NCI-H2171 (cell line): ENCODE results near the gene OR6K3.
"Not testable (repeated sequence)": the region's sequence is repeated elsewhere in the genome, so short reads cannot be mapped to it uniquely, and the experiment has no call there.

Source experiments
- DNase-seq: peaks from one replicate; lab custom pipeline; 2025; lab: John Stamatoyannopoulos, UW

OR6K3 gene, protein sequence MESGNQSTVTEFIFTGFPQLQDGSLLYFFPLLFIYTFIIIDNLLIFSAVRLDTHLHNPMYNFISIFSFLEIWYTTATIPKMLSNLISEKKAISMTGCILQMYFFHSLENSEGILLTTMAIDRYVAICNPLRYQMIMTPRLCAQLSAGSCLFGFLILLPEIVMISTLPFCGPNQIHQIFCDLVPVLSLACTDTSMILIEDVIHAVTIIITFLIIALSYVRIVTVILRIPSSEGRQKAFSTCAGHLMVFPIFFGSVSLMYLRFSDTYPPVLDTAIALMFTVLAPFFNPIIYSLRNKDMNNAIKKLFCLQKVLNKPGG

DNA sequence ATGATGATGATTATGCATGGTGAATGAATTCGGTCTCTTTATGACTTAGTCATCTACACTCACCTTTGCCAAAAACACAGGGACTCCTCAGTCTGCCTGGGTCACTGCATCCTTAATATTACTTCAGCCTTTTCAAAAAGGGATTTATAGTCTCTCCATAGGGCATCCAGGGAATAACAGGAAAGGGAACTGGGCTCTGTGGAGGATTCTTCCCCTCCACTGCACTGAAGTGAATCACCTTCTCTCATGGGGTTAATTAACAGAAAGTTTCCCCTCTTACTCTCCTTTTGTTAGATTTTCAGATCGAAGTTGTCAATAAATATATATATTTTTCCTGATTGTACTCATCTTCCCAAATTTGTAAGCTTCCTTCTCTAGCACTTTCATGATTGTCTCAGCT lies at the start of gene OR6K3:
OR6K3 (minus strand) TSS at position 101 of the 400 bp plus-strand sequence. CDS start 2,605 bp downstream, outside the sequence.
- no peak for DNase-seq

DNA sequence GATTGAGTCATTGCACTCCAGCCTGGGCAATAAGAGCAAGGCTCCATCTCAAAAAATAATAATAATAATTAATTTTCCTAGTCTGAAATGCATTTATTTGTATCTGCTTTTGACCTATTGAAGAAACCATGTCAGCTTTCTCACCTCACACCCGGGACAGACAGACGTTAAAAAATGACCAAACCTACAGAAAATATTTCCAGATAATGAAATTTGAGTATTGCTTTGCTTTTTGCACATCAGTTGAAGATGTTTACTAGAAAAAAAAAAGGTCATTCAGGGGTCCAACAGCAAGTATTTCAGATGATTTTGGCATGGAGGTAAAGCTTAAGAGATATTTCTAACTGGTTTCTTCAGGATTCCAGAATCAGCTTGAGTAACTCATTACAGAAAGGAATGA lies 33.9 kb upstream of the OR6K3 start, which contains the start of gene OR6K6:
OR6K6 (plus strand) TSS at position 301 of the 400 bp plus-strand sequence. CDS start 168 bp downstream, outside the sequence.
- no peak for DNase-seq

- no peak for DNase-seq
Measured at GRCh38 chr1:158752155-158752712, 31.7 kb upstream of the OR6K3 start.

GRCh38 chr1:158735848-158736247 lies 15.3 kb upstream of the OR6K3 start:
- no peak for DNase-seq

GRCh38 chr1:158732524-158732923 lies 12.0 kb upstream of the OR6K3 start:
- no peak for DNase-seq

DNA sequence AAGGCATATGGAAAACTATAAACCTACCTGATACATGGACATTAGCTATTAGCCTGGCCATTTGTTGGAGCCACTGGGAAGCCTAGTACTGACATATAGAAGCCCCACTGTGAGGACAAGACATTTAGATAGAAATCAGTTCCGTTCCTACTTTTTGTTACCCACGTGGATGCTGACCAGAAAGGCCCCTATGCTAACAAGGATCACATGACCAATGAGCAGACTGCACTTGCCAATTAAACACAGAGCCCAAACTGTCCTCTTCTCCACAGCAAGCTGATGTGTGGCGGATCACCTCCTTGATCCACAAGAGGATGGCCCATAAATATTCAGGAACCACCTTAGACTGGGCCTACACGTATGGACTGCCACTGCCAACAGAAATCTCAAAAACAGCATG lies 11.2 kb upstream of the OR6K3 start:
- DNase-seq: no peak

GRCh38 chr1:158730453-158730852 lies 9.9 kb upstream of the OR6K3 start:
- DNase-seq: no peak

DNA sequence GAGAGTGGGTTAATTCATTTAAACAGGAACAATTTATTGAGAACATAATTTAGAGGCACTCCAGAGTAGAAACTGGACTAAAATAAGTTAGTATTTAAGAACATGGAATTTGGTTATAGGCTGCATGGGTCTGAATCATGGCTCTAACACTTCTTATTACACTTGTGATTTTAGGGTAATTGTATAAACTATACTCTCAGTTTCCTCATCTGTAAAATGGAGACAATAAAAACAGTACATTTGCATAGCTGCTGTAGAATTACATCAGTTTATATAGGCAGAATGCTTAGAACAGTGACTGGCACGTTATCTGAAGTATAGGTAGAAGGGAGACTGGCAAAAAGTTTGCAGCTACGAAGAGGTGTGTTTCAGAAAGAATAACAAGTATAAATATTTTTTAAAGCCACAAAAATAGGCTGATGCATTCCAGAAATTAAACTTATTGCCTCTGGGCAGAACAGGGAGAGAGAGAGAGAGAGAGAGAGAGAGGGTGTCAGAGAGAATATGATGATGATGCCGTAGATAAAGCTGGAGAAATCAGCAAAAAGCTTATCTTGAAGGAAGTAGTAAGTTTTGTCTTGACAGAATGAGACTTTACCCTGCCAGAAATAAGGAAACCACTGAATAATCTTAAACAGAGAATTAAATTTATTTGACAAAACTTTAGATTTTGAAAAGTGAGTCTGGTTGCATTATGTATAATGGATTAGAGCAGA lies 8.1 kb upstream of the OR6K3 start:
- no peak for DNase-seq

DNA sequence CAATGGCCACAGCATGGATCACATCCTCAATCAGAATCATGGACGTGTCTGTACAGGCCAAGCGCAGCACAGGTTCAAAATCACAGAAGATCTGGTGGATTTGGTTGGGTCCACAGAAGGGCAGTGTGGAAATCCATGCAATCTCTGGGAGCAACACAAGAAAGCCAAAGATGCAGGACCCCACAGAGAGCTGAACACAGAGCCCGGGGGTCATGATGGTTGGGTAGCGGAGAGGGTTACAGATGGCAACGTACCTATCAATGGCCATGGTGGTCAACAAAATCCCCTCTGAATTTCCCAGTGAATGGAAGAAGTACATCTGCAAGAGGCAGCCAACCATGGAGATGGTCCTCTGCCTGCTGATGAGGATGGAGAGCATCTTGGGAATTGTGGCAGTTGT lies 3.9 kb upstream of the OR6K3 start:
- DNase-seq: no peak

- DNase-seq: no peak
Measured at GRCh38 chr1:158719664-158720063, 856 bp downstream of the OR6K3 start.

DNA sequence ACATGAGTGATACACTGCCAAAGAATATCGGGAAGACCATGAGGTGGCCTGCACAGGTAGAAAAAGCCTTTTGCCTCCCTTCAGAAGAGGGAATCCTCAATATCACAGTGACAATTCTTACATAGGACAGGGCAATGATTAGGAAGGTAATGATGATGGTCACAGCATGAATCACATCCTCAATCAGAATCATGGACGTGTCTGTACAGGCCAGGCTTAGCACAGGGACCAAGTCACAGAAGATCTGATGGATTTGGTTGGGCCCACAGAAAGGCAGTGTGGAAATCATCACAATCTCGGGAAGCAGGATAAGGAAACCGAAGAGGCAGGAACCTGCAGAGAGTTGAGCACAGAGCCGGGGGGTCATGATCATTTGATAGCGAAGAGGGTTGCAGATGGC lies 3.2 kb downstream of the OR6K3 start:
- no peak for DNase-seq

GRCh38 chr1:158716335-158716734 lies 4.2 kb downstream of the OR6K3 start:
- no peak for DNase-seq

DNA sequence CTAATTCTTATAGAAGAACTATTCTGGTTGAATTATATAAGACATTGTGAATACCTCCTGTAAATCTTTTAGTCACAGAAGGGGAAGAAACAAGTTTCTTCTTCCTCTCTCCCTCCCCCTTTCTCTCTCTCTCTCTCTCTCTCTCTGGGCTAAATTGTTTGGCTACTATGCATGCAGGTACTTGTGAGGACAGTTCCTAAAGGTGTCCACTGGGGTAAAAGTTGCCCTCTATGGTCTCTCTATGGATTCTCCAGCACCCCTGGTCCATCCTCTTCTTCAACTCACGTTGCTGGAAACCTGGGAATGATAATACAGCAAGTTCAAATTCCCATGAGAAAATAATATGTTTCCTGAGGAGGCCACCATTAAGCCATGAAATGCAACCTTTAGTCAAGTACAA lies 5.8 kb downstream of the OR6K3 start:
- DNase-seq: no peak

DNA sequence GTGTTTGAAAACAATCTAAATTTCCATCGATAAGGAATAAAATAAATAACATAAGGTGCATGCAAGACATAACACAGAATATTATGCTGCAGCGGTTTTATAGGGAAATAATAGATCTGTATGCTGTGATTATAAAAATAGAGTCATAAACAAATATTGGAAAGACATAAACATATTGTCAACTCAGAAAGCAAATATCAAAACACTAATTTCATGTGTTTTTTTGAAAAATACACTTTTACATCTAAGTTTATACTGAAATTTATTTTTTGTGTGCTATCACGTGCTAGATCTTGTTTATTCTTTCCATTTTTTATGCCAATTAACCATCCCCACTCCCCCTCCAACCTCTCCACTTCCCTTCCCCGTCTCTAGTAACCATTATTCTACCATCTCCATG lies 9.4 kb downstream of the OR6K3 start:
- DNase-seq: no peak

GRCh38 chr1:158706096-158706495 lies 14.4 kb downstream of the OR6K3 start:
- DNase-seq: no peak

GRCh38 chr1:158700552-158700951 lies 20.0 kb downstream of the OR6K3 start, which contains the start of gene OR6K2:
TSS of gene OR6K2 (minus strand) at chr1:158700652. CDS start at chr1:158700652, 0 bp downstream.
- DNase-seq: no peak

DNA sequence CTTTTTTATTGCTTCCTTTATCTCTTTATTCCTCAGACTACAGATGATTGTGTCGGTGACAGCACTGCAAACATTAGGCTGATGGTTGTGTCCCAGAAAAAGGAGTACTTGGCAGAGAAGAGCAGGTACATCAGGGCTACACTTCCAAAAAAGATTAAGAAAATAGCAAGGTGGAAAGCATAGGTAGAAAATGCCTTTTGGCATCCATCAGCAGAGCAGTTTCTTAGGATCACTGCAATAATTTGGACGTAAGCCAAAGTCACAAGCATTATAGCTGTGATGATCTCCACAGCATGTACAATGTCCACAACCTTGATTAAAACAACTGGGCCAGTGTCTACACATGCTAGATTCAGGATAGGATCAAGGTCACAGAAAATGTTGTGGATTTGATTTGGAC lies 25.9 kb downstream of the OR6K3 start:
- DNase-seq: no peak

- DNase-seq: no peak
Measured at GRCh38 chr1:158692356-158692755, 28.2 kb downstream of the OR6K3 start.

DNA sequence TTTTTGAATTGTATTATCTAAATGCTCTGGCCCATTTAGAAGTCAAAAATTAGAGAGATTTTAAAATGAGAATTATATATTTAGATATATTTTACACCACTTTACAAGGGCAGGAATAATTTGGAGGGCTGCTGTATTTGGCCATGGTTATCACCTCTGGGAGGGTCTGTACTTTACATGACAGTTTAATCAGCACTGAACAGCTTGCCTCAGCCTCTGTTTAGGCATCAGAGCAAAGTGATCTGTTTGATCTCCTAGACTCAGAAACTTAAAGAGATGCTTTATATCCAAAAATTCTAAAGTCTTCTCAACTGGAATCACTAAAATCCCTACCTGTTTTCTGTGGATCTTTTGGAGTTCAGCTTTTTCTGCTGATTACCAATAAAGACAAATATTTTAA lies 28.6 kb downstream of the OR6K3 start:
- DNase-seq: no peak

DNA sequence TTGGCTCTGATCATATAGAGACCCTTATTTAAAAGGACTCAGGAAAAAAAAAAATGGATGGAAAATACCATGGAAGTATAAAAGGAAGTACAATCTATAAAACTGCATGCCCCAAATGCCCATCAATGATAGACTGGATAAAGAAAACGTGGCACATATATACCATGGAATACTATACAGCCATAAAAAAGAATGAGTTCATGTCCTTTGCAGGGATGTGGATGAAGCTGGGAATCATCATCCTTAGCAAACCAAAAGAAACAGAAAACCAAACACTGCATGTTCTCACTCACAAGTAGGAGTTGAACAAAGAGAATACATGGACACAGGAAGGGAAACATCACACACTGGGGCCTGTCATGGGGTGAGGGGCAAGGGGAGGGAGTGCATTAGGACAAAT lies 29.4 kb downstream of the OR6K3 start:
- DNase-seq: not testable (repeated sequence)

GRCh38 chr1:158689875-158690274 lies 30.6 kb downstream of the OR6K3 start:
- DNase-seq: no peak

- DNase-seq: no peak
Measured at GRCh38 chr1:158689110-158689509, 31.4 kb downstream of the OR6K3 start.

GRCh38 chr1:158688343-158688742 lies 32.2 kb downstream of the OR6K3 start:
- DNase-seq: not testable (repeated sequence)
